Measurements from ENCODE around the gene MLXIPL.
"Not testable (repeated sequence)": the region's sequence is repeated elsewhere in the genome, so short reads cannot be mapped to it uniquely, and the experiment has no call there.

MLXIPL gene, protein sequence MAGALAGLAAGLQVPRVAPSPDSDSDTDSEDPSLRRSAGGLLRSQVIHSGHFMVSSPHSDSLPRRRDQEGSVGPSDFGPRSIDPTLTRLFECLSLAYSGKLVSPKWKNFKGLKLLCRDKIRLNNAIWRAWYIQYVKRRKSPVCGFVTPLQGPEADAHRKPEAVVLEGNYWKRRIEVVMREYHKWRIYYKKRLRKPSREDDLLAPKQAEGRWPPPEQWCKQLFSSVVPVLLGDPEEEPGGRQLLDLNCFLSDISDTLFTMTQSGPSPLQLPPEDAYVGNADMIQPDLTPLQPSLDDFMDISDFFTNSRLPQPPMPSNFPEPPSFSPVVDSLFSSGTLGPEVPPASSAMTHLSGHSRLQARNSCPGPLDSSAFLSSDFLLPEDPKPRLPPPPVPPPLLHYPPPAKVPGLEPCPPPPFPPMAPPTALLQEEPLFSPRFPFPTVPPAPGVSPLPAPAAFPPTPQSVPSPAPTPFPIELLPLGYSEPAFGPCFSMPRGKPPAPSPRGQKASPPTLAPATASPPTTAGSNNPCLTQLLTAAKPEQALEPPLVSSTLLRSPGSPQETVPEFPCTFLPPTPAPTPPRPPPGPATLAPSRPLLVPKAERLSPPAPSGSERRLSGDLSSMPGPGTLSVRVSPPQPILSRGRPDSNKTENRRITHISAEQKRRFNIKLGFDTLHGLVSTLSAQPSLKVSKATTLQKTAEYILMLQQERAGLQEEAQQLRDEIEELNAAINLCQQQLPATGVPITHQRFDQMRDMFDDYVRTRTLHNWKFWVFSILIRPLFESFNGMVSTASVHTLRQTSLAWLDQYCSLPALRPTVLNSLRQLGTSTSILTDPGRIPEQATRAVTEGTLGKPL

DNA sequence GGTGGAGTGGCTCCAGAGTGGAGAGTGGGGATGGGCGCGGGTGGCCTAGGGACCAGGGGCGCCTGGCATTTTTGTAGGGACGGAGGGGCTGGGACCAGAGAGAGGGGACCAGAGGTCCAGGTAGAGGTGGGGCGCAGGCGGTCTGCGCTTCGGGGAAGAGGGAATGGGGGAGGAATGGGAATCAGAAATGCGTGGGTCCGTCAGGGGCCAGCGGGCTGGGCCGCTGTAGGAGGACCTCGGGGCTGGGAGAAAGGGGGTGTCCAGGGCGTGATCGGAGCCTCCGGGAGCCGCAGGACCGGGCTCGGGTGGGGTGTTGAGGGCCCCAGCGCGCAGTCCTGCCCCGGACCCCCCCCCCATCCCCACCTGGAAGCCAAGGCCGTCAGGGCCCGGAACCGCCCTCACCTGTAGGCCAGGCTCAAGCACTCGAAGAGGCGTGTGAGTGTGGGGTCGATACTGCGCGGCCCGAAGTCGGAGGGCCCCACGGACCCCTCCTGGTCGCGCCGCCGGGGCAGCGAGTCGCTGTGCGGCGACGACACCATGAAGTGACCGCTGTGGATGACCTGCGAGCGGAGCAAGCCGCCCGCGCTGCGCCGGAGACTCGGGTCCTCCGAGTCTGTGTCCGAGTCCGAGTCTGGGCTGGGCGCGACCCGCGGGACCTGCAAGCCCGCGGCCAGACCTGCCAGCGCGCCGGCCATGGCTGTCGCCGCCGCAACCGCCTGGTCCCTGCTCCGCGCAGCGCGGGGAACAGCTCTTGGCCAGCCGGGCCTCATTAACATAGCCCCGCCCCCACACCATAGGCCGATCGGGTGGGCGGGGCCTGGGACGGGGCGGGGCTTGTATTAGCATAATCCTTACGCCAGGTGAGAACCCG lies at the start of gene MLXIPL:
TSS of gene MLXIPL (minus strand) at position 725 of the 871 bp plus-strand sequence. CDS start at position 695, 30 bp downstream.
- peak; percentile 31 for DNase-seq (ENCODE audit: low read depth)

DNA sequence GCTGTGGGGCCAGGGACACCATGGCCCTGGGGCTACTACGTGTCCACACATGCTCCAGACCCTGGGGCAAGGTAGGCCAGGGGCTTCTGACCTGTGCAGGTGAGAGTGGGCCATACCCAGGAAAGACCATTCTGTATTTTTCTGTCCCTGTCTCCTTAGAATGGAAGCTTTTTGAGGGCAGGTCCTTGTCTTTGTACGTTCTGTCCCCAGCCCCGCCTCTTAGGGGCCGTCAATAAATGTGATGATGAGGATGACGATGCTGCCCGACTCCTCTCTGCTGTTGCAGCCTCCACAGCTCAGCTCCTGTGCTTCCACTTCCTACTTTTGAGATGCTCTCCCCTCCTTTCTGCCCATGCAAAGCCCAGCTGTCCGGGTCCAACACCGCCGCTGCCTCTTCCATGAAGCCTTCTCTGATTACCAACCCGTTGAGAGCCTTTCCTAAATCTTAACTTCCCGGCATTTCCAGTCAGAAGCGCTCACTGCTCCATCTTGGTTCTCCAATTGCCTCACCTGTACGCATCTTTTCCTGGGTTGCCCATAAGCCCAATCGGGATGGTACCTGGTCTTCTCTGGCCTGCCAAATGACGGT lies 47.6 kb upstream of the MLXIPL start:
- no peak for DNase-seq (ENCODE audit: low read depth)

DNA sequence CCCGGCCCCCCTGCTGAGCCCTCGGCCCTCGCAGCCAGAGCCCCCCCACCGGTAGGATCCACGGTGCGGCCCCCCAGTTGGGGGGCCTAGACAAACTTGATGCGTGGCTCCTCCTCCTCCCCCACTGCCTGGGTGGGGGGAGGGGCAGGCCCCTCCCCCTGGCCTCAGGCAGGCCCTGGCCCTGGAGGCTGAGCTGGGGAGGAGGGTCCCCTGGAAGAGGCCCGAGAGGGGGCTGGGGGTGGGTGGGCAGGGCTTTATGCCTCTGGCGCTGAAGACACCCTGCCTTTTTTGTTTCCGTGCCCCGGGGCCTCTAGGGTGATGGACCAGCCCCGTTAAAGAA lies 47.0 kb upstream of the MLXIPL start:
- DNase-seq (ENCODE audit: low read depth): no peak

DNA sequence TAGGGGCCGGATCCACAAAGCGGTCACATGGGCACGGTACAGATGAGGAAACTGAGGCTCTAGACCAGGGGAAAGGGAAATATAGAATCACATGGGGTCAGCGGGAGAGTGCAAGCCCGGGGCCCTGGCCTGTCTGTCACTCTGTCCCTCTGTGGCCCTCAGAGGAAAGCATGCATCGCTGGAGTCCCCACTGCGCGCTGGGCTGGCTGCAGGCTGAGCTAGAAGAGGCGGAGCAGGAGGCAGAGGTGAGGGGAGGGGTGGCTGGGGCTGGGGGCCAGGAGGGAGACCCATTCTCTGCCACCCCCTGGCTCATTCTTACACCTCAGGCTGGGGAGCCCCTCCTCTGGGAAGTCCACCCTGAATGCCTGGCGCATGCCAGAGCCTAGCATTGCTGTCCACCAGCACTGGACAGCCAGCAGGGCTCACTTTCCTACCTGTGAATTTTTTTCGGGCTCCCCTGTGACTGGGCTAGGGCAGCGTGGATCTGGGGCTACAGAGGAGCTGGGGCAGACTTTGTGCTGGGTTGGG lies 45.6 kb upstream of the MLXIPL start:
- no peak for DNase-seq (ENCODE audit: low read depth)

DNA sequence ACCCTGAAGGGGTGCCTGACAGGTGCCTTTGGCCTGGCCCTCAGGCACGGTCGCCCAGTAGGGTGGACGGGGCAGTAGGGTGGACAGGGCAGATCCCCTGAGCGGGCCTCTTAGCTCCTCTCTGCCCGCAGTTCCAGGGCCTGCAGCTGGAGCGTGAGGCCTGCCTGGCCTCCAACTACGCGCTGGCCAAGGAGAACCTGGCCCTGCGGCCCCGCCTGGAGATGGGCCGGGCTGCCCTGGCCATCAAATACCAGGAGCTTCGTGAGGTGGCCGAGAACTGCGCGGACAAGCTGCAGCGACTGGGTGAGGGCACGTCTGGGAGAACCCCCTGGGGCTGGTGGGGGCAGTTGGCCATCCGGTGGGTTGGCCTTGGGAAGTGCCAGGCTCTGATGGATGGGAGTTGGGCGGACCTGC lies 45.0 kb upstream of the MLXIPL start:
- DNase-seq (ENCODE audit: low read depth): no peak

DNA sequence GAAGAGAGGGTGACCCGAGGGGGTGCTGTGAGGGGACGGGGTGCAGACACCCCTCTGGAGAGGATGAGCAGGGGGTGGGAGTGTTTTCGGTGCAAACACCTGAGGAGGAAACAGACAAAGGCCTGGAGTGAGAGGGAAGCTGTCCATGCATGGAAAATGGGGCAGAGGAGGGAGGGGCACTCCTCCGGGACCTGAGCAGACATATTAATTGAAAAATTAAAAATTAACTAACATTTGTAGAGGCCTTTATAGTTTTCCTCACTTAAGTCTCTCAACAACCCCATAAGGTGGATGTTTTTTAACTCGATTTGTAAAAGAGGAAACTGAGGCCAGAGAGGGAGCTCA lies 44.5 kb upstream of the MLXIPL start:
- no peak for DNase-seq (ENCODE audit: low read depth)

DNA sequence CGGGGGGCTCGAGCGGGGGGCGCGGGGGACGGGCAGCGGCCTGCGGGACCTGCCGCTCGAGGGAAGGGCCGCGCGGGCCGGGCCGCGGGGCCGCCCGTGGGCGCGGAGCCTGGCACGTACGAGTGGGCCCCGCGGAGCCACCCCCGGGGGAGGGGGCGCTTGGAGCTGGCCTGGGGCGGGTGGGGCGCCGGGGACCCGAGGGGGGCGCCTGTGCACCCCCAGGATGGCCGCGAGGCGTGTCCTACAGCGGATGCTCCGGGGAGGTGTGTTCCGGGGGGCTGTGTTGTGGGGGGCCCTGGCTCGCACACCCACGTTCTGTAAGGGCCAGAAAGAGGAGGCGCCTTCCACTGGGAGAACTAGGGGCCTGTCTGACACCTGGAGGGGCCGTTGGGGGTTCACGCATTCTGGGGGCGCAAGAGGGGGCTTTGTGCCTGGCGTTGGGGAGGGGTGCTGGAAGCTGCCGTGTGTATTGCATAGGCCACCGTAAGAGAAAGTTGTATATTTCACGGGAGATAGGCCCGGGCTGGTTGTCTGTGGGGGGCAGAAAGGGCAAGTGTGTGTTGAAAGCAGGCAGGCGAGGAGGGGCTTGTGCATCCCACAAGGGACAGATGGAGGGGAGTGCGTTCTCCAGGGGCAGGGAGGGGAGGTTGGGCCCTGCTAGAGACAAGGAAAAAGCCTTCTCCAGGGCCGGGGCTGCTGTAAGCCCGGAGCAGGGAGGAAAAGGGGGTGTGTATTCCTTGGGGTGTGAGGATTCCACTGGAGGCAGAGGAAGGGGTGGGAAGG lies 44.0 kb upstream of the MLXIPL start:
- DNase-seq (ENCODE audit: low read depth): no peak

DNA sequence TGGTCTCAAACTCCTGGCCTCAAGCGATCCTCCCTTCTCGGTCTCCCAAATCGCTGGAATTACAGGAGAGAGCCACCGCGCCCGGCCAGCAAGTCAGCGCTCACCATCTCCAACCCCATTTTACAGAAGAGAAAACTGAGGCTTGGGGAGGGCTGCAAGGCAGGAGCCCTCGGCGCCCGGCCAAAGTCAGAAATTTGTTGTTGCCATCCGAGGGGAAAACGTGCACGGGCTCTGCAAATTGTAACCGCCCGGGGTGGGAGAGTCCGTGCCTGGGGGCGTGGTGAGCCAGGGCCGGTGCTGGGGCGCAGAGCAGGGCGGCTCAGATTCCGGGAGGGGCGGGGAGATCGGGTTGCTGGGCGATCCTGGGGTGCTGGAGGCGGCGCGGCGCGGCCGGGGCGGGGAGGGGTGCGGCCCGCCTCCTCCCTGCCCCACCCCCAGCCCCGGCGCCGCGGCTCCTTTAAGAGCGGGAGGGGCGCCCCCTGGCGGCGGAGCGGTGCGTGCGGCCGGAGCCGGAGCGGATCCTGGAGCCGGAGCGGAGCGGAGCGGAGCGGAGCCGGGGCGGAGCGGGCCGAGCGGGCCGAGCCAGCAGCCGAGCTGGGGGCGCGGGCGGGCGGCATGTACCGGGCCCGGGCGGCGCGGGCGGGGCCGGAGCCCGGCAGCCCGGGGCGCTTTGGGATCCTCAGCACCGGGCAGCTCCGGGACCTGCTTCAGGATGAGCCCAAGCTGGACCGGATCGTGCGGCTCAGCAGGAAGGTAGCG lies 43.2 kb upstream of the MLXIPL start, which contains the start of gene VPS37D:
TSS of gene VPS37D (plus strand) at position 488 of the 759 bp plus-strand sequence. CDS start at position 616, 128 bp downstream.
- DNase-seq (ENCODE audit: low read depth): peak; percentile 97

DNA sequence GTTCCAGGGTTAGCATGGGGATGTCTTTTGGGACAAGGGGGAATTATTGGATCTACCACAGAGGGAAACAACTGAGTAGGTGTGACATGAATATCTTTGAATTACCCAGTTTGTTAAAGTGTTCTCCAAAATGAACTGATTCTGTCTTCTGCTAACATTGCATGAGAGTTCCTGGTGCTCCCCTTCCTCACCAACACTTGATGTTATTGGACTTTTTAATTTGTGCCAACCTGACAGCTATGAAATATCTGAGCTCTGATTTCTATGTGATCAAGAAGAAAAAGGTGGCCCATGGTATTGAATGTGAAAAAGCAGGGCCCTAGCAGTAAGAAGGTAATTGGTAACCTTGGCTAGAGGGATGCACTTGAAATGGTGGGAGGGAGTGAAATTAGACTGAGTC lies 38.7 kb upstream of the MLXIPL start:
- DNase-seq (ENCODE audit: low read depth): no peak

DNA sequence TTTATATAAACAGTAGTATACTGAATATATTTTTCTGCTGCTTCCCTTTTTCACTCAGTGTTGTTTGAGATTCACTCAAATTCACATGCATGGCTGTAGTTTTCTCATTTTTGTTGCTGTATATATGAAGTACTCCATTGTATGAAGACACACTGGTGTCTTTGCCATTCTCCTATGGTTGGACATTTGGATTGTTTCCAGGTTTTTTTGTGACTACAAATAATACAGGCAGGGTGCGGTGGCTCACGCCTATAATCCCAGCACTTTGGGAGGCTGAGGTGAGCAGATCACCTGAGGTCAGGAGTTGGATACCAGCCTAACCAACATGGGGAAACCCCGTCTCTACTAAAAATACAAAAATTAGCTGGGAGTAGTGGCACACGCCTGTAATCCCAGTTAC lies 36.3 kb upstream of the MLXIPL start:
- not testable (repeated sequence) for DNase-seq (ENCODE audit: low read depth)

DNA sequence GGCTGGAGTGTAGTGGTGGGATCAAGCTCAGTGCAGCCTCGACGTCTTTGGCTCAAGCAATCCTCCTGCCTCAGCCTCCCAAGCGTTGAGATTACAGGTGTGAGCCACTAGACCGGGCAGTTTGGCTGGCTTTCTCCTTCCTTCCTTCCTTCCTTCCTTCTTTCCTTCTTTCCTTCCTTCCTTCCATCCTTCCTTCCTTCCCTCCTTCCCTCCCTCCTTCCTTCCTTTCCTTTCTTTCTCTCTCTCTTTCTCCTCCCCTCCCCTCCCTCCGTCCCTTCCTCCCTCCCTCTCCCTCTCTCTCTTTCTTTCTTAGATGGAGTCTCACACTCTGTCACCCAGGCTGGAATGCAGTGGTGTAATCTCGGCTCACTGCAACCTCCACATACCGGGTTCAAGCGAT lies 35.7 kb upstream of the MLXIPL start:
- DNase-seq (ENCODE audit: low read depth): no peak

DNA sequence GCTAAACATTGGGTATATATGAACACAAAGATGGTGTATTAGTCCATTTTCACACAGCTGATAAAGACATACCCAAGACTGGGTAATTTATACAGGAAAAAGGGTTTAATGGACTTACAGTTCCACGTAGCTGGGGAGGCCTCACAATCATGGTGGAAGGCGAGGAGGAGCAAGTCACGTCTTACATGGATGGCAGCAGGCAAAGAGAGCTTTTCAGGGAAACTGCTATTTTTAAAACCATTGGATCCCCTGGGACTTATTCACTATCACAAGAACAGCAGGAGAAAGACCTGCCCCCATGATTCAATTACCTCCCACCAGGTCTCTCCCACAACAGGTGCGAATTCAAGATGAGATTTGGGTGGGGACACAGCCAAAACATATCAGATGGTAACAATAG lies 31.0 kb upstream of the MLXIPL start:
- not testable (repeated sequence) for DNase-seq (ENCODE audit: low read depth)

DNA sequence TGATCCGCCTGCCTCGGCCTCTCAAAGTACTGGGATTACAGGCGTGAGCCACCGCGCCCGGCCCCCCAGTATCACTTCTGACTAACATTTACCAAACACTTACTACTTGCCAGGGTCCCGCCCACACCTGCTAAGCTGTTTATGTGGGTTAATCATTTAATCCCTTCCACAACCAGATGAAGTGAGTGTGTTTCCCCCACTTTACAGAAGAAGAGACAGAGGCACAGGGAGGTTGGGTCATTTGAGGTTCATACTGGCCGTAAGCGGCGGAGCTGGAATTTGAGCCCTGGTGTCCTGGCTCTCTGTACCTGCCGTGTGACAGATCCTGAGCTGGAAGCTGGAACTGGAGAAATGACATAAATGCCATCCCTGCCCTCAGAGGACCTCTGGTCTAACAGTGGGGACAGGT lies 28.2 kb upstream of the MLXIPL start:
- DNase-seq (ENCODE audit: low read depth): no peak

DNA sequence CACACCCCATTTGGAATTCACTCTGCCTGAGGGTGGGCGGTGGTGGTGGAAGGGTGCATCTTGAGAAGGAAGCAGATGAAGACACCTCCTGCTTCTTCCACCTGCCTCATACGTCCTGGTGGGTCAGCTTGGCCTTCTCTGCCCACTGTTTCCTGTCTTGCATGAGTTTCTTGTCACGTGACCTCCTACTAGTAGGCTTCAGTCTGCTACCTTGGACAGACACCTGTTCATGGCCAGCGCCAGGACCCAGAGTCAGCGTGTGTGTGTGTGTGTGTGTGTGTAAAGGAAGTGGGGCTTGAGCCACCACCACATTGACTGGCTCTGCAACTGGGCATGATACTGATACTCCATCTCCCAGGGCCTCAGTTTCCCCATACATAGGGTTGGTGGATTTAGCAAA lies 26.2 kb upstream of the MLXIPL start:
- DNase-seq (ENCODE audit: low read depth): no peak

DNA sequence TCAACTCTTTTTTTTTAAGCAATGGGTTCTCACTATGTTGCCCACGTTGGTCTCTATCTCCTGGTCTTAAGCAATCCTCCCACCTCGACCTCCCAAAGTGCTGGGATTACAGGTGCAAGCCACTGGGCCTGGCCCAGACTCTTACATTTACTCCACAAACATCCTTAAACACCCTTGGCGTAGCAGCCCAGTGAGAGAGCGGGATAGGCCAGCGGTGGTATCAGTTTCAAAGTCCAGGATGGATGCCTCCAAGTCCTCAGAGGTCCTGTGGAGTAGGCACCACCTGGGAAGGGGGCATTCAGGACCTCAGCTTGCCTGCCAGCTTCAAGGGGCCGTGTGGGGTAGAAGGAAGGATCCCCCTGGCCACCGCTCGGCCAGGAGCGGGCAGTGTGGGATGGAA lies 25.3 kb upstream of the MLXIPL start:
- DNase-seq (ENCODE audit: low read depth): no peak

DNA sequence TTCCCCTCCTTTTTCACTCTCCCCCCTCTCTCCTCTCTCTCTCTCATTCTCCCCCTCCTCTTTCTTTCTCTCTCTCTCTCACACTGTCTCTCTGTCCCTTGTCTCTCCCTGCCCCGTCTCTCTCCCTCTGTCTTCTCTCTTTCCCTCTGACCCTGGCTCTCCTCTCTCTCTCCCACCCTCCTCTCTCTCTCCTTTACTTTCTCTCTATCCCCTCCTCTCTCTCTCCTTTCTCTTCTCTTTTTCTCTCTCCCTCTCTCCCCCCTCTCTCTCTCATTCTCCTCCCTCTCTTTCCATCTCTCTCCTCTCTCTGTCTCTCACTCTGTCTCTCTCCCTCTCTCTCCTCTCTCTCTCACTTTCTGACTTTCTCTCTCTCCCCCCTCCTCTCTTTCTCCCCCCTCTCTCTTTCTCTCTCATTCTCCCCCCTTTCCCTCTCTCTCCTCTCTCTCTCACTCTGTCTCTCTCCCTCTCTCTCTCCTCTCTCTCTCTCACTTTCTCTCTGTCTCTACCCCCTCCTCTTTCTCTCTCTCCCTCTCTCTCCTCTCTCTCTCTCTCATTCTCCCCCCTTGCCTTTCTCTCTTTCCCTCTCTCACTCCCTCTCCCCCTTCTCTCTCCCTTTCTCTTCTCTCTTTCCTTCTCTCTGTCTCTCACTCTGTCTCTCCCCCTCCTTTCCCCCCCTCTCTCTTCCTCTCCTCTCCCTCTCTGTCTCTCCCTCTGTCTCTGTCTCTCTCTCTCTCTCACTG lies 24.4 kb upstream of the MLXIPL start:
- no peak for DNase-seq (ENCODE audit: low read depth)

DNA sequence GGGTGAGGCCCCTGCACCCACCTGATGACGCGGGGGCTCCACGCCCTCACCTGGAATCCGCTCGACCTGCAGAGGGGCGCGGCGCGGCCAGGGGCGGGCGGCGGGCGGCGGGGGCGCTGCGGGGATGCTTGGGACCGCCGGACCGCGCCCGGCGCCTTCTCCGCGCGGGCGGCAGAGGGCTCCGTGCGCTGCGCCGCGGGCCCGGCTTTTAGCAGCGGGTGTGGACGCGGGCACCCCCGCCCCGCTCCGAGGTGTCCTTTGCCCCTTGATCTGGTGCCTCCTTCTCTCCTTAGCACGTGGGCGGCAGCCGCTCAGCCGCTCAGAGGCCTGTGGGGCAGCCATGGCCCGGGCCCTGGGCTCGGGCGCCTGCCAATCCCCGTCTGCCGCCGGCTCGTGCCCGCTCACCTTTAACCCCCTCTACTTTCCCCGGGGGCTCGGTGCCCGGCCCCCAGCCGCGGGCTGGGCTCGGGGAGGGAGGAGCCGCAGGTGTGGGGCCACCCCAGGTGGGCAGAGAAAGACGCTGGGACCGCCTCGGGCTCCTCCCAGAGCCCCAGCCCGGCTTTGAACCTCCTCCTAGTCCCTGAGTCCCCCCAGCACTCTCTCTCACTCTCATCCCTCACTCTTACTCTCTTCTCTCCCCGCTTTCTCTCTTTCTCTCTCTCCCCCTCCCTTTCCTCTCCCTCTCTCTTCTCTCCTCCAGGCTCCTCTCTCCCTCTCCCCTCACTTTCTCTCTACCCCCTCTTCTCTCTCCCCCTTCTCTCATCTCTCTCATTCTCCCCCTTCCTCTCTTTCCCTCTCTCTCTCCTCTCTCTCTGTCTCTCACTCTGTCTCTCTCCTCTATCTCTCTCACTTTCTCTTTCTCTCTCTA lies 23.6 kb upstream of the MLXIPL start:
- DNase-seq (ENCODE audit: low read depth): no peak

All from stimulated activated CD8-positive, alpha-beta memory T cell treated with anti-CD3 and anti-CD28 coated beads, Interleukin-15, amount 100 ng/mL, for 24 hours (primary cell).